Activated CD4-positive, alpha-beta T cell treated with anti-CD3 and anti-CD28 coated beads, Interleukin-2, amount 50 U/mL, for 48 hours (primary cell): ENCODE data around the gene ORMDL2.

ENCODE experiments used
- DNase-seq, 2 experiments: peaks; one replicate each; pipeline ENCODE4 v3.0.0-alpha.2; 2020

ORMDL2 gene

GRCh38 chr12:55817345-55818139, at the start of gene ORMDL2, which contains the start of gene SARNP:
TSS of gene ORMDL2 (plus strand) at chr12:55818041. CDS start at chr12:55819000, 959 bp downstream.
TSS of gene SARNP (minus strand) at chr12:55817724. CDS start at chr12:55817701, 23 bp downstream.
- peak; percentile 92 to 96 for DNase-seq

- DNase-seq: no peak
Measured at GRCh38 chr12:55771736-55772135, 46.1 kb upstream of the ORMDL2 start.

GRCh38 chr12:55777856-55778255, 40.0 kb upstream of the ORMDL2 start:
- no peak for DNase-seq

GRCh38 chr12:55780685-55781084, 37.2 kb upstream of the ORMDL2 start:
- no peak for DNase-seq

GRCh38 chr12:55788546-55788945, 29.3 kb upstream of the ORMDL2 start:
- DNase-seq: no peak

GRCh38 chr12:55789171-55789570, 28.7 kb upstream of the ORMDL2 start:
- no peak for DNase-seq

- no peak for DNase-seq
Measured at GRCh38 chr12:55789893-55790292, 27.9 kb upstream of the ORMDL2 start.

- no peak for DNase-seq
Measured at GRCh38 chr12:55795950-55796349, 21.9 kb upstream of the ORMDL2 start.

- DNase-seq: no peak
Measured at GRCh38 chr12:55797068-55797467, 20.8 kb upstream of the ORMDL2 start.

GRCh38 chr12:55797550-55797949, 20.3 kb upstream of the ORMDL2 start:
- DNase-seq: no peak

GRCh38 chr12:55806982-55807381, 10.9 kb upstream of the ORMDL2 start:
- DNase-seq: no peak

GRCh38 chr12:55809274-55809673, 8.6 kb upstream of the ORMDL2 start:
- no peak for DNase-seq

GRCh38 chr12:55812088-55812487, 5.8 kb upstream of the ORMDL2 start:
- DNase-seq: no peak

GRCh38 chr12:55814257-55814656, 3.6 kb upstream of the ORMDL2 start:
- no peak for DNase-seq

- no peak for DNase-seq
Measured at GRCh38 chr12:55815473-55815872, 2.4 kb upstream of the ORMDL2 start.

- peak in 1 of 2 experiments; percentile 11 for DNase-seq
Measured at GRCh38 chr12:55816881-55817344, 928 bp upstream of the ORMDL2 start.

- DNase-seq: no peak
Measured at GRCh38 chr12:55818140-55818728, 393 bp downstream of the ORMDL2 start.

- DNase-seq: no peak
Measured at GRCh38 chr12:55818886-55819285, 1.0 kb downstream of the ORMDL2 start.

GRCh38 chr12:55820679-55821078, 2.8 kb downstream of the ORMDL2 start:
- no peak for DNase-seq

GRCh38 chr12:55822228-55822627, 4.4 kb downstream of the ORMDL2 start:
- DNase-seq: no peak

GRCh38 chr12:55823419-55823818, 5.6 kb downstream of the ORMDL2 start:
- no peak for DNase-seq

GRCh38 chr12:55824726-55825125, 6.9 kb downstream of the ORMDL2 start:
- peak in 1 of 2 experiments; percentile 32 for DNase-seq

- DNase-seq: no peak
Measured at GRCh38 chr12:55827806-55828205, 10.0 kb downstream of the ORMDL2 start.

GRCh38 chr12:55828357-55828756, 10.5 kb downstream of the ORMDL2 start:
- no peak for DNase-seq
